Nephron (organoid): Measurements from ENCODE around the gene IKBKE.

Experiments
- H3K27ac Mint-ChIP-seq, 3 experiments: 2 replicates each; pipeline ENCODE4 v1.8.0; 2020; ENCODE audit warnings: mixed read lengths in 3 of 3, mild to moderate bottlenecking in 2 of 3, moderate library complexity in 1 of 3
- H3K27me3 Mint-ChIP-seq: 2 replicates; pipeline ENCODE4 v1.8.0; 2021; ENCODE audit warnings: low read depth, mild to moderate bottlenecking, moderate library complexity, mixed read lengths
- H3K36me3 Mint-ChIP-seq: 2 replicates; pipeline ENCODE4 v1.8.0; 2020; ENCODE audit warnings: low read depth, mixed read lengths
- H3K4me1 Mint-ChIP-seq: 2 replicates; pipeline ENCODE4 v1.8.0; 2020; ENCODE audit warnings: mixed read lengths
- H3K4me3 Mint-ChIP-seq, 3 experiments: 2 replicates each; pipeline ENCODE4 v1.8.0; 2020; ENCODE audit warnings: mild to moderate bottlenecking in 3 of 3, mixed read lengths in 3 of 3, moderate library complexity in 2 of 3
- H3K9me3 Mint-ChIP-seq: 2 replicates; pipeline ENCODE4 v1.8.0; 2020; ENCODE audit warnings: mixed read lengths
- CTCF ChIP-seq, 3 experiments: fragments of 200-600 bp; sonication (generic); IDR thresholded peaks; one replicate each; pipeline ENCODE4 v1.5.0; 2021; ENCODE audit warnings: antibody characterized with exemption in 3 of 3; ENCODE audit not compliant: unreplicated experiment in 3 of 3

Gene IKBKE

GRCh38 chr1:206538901-206539640, 68.8 kb downstream of the IKBKE start:
- H3K4me3 Mint-ChIP-seq, result no peak overlapping the region
- no peaks in the 10 kb centered on the region for H3K36me3 Mint-ChIP-seq
- peaks cover 45% of the 10 kb centered on the region for H3K4me1 Mint-ChIP-seq
- no peaks in the 10 kb centered on the region for H3K9me3 Mint-ChIP-seq
- peaks cover 34% of the 10 kb centered on the region for H3K27me3 Mint-ChIP-seq
- peak overlapping the region in 1 of 3 experiments; percentile 84 for H3K27ac Mint-ChIP-seq
- TF ChIP-seq CTCF (IDR thresholded peaks at IDR 0.05; ENCODE audit: unreplicated experiment in 3 of 3), result no peak

- H3K27me3 Mint-ChIP-seq, result peaks cover 35% of the 10 kb centered on the region
- peak overlapping the region in 2 of 3 experiments; percentile 47 to 84 for H3K27ac Mint-ChIP-seq
- TF ChIP-seq CTCF (IDR thresholded peaks at IDR 0.05; ENCODE audit: unreplicated experiment in 3 of 3), result no peak
- no peak overlapping the region for H3K4me3 Mint-ChIP-seq
- no peaks in the 10 kb centered on the region for H3K36me3 Mint-ChIP-seq
- peaks cover 44% of the 10 kb centered on the region for H3K4me1 Mint-ChIP-seq
- no peaks in the 10 kb centered on the region for H3K9me3 Mint-ChIP-seq
Measured at GRCh38 chr1:206540044-206540780, 69.9 kb downstream of the IKBKE start.

- H3K4me1 Mint-ChIP-seq, result peaks cover 39% of the 10 kb centered on the region
Measured at GRCh38 chr1:206541236-206541833, 71.1 kb downstream of the IKBKE start.

GRCh38 chr1:206544562-206545257, 74.4 kb downstream of the IKBKE start:
- Mint-ChIP-seq H3K4me3 (no peak overlapping the region), H3K4me1 (peaks cover 17% of the 10 kb centered on the region), H3K27ac (no peak overlapping the region), H3K27me3 (peaks cover 36% of the 10 kb centered on the region), H3K9me3 (no peaks in the 10 kb centered on the region), H3K36me3 (no peaks in the 10 kb centered on the region)
- TF ChIP-seq CTCF (IDR thresholded peaks at IDR 0.05; ENCODE audit: unreplicated experiment in 3 of 3), result peak; percentile 67 to 90 (median 89)

More at GRCh38 chr1:206541236-206541833, 71.1 kb downstream of the IKBKE start:
- TF ChIP-seq CTCF (IDR thresholded peaks at IDR 0.05; ENCODE audit: unreplicated experiment in 3 of 3), result no peak
- H3K36me3 Mint-ChIP-seq, result no peaks in the 10 kb centered on the region
- peaks cover 30% of the 10 kb centered on the region for H3K27me3 Mint-ChIP-seq
- H3K9me3 Mint-ChIP-seq, result no peaks in the 10 kb centered on the region
- no peak overlapping the region for H3K4me3 Mint-ChIP-seq
- peak overlapping the region in 1 of 3 experiments; percentile 84 for H3K27ac Mint-ChIP-seq

GRCh38 chr1:206545351-206545750, 75.1 kb downstream of the IKBKE start:
- Mint-ChIP-seq H3K27ac (no peak overlapping the region), H3K36me3 (no peaks in the 10 kb centered on the region), H3K27me3 (peaks cover 42% of the 10 kb centered on the region), H3K9me3 (no peaks in the 10 kb centered on the region), H3K4me1 (peaks cover 10% of the 10 kb centered on the region), H3K4me3 (no peak overlapping the region)
- no peak for TF ChIP-seq CTCF (IDR thresholded peaks at IDR 0.05; ENCODE audit: unreplicated experiment in 3 of 3)
